ENCODE data around the gene TSC22D1.

DNA sequence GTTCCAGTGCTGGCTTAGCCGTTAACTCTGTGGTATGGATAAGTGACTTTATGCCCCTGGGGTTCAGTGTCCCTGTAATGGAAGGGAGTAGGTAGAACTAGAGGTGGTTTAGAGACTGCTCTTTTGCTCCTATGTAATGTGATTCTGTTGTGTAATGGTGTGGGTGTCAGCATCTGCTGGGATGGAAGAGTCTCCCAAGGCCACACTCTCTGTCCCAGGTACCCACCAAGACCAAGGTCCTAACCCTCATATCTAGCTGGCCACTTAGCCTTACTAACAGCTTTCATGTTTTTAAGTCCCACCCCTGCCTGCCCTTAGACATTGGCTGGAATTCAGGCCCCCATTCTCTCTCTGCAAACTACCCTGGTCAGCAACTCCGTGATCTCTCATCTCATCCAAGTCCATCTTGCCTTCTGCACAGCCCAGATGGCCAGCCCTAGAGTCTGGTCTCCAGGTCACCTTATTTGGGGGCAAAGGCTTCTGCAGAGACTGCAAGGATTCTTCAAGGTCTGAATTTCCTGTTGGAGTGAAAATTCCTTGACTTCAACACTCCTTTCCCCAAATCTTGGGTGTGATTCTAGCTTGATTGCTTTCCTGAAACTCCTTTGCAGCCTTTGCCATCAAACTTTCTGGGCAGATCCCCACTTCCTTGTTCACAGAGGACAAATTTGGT is 154.1 kb downstream of the TSC22D1 start:
- TF ChIP-seq POLR2AphosphoS5 (IDR thresholded peaks at IDR 0.05; ENCODE audit: low read depth, low read length) (no peak), TAF1 (IDR thresholded peaks at IDR 0.05; ENCODE audit: borderline replicate concordance, insufficient read depth, low read length) (no peak), SIN3A (IDR thresholded peaks at IDR 0.05; ENCODE audit: borderline replicate concordance, insufficient read depth, low read length) (no peak)
- TF ChIP-seq, protein P1, sequence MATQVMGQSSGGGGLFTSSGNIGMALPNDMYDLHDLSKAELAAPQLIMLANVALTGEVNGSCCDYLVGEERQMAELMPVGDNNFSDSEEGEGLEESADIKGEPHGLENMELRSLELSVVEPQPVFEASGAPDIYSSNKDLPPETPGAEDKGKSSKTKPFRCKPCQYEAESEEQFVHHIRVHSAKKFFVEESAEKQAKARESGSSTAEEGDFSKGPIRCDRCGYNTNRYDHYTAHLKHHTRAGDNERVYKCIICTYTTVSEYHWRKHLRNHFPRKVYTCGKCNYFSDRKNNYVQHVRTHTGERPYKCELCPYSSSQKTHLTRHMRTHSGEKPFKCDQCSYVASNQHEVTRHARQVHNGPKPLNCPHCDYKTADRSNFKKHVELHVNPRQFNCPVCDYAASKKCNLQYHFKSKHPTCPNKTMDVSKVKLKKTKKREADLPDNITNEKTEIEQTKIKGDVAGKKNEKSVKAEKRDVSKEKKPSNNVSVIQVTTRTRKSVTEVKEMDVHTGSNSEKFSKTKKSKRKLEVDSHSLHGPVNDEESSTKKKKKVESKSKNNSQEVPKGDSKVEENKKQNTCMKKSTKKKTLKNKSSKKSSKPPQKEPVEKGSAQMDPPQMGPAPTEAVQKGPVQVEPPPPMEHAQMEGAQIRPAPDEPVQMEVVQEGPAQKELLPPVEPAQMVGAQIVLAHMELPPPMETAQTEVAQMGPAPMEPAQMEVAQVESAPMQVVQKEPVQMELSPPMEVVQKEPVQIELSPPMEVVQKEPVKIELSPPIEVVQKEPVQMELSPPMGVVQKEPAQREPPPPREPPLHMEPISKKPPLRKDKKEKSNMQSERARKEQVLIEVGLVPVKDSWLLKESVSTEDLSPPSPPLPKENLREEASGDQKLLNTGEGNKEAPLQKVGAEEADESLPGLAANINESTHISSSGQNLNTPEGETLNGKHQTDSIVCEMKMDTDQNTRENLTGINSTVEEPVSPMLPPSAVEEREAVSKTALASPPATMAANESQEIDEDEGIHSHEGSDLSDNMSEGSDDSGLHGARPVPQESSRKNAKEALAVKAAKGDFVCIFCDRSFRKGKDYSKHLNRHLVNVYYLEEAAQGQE (IDR thresholded peaks at IDR 0.05; ENCODE audit: insufficient read depth in 1 of 2, low read depth in 2 of 2, low read length in 2 of 2): no peak

Data from PFSK-1 (cell line).